ENCODE measurements around the gene UNC79.

Gene UNC79

DNA sequence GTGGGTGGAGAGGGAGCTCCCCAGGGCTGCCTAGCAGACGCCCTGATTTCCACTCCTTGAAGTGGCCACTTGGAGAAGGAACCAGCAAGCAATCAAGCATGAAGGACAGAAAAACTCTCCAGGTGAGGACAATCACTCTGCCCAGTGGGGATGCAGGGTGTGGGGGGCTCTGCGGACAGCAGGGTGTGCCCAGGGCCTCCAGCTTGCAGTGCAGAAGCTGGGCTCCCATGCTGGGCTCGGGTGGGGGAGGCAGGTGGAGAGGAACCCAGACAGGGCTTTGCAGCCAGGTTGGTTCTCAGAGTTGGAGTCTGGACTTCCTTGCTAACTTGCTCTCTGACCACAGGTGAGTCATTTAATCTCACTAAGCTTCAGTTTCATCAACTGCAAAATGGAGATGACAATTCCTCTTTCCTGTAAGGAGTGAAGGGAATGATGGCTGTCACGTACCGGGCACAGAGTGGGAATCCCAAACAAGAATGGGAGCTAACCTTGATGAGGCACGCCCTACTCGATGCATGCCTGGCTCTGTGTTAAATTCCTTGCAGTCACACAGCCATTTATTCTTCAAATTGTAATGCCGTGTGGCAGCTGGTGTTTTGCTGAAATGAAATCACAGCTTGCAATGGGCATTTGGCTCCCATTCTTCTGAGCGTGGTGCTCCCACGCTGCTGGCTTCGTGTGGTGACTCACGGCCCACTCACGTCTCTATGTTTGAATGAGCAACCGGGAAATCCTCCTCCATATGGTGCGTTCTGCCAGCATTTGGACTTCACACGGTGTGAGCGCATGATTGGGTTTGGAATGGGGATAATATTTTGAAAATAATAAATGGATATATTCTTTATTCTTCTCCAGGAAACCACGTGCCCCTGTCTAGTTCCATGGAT, 282.3 kb downstream of the UNC79 start:
- no peak for FAIRE-seq

DNA sequence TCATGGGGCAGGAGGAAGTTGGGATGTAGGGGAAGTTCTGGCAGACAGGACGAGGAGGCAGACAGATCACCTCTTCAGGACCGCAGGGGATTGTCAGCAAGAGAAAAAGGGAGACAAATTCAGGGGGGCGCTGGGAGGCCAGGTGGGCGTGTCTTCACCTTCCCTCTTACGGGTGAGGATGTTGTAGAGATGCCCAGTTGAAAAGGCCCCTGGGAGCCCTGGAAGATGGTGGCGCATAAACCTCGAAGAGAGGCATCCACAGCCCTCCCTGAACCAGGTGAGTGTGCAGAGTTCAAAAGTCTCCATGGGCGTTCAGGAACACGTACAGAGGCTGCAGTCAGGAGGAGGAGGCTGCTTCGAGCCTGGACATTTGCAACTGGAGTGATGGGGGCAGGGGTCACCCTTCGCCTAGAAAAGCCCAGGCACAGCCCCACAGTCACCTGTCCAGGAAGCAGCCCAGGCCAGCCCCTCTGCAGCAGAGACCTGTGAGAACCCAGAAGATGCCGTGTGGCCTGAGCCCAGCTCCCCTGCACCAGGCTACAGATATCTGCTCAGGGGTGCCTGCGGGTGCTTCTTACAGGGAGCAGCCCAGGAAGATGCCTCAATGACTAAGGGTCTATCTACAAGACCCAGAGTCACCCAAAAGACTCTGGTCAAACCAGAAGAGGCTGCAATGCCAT, 283.1 kb downstream of the UNC79 start:
- no peak for FAIRE-seq

DNA sequence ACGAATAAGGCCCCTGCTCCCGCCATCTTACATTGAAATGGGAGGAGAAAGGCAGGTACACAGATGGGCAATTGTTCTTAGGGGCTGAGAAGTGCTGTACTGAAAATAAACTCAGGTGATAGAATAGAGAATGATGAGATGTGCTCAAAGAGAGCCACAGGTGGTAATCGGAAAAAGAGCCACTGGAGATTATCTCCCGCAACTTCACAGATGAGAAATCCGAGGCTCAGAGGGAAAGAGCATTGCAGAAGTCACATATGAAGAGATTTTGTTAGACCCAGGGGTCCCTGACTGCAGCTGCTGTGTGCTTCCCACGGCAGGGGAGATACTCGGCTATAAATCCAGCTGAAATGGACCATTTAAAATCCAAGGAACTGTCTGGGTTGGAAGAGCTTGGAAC, 283.9 kb downstream of the UNC79 start:
- FAIRE-seq, result no peak

DNA sequence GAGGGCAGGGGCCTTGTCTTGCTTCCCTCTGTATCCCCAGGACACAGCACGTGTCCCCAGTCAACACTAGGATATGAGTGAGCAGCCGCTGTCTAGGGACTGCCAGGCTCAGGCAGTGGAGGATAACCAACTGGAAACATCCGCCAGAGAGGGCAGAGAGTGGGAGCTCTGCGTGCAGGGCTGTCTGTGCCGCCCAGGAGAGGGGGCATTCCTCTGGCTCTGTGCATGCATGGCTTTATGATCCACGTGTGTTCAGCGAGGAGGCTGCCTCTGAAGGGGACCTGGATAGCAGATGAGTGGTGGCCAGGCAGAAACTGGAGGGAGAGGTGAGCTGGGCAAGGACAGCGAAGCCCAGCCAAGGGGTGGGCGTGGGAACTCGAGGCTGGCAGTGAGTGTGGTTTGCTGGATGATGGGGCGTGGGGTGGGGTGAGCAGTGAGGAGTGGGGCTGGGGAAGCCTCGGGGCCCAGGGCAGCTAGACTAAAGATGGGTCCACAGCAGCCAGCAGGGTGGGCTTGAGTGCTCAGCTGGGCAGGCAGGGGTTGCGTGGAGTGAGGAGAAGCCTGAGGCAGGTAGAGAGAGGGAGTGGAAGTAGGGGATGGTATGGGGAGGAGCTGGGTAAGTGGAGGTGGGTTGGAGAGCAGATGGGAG, 284.7 kb downstream of the UNC79 start:
- no peak for FAIRE-seq

DNA sequence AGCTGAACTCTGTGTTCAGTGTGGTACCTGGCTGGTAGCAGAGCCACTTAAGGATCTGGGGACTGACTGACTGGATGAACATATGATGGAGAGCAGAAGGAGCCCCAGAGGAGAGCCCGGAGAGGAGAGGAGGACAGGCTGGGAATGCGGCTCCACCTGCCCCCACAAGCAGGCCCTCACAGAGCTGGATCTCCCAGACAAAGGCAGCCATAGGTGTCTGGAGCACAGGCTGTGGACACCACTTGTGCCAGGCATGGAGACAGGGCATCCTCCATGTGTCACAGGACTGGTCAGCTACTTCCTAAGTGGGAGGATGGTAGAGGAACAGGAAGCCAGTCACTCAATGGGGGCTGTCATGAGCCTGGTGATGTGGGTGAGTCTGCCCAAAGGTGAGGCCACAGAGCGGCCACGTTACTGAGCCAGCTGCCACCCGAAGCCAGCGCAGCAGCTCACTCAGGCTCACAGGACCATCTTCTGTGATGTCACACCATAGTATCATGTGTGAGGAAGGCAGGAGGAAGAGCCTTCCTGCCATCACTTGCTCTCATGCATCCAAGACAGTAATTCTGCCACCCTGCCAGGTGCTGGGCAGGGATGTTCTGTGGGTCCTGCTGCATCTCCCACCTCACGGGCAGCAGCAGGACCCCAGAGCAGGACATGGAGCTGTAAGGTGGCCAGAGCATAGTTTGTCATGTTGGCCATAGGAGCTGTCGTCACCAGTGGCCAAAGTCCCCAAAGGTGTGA, 285.4 kb downstream of the UNC79 start:
- FAIRE-seq, result no peak

DNA sequence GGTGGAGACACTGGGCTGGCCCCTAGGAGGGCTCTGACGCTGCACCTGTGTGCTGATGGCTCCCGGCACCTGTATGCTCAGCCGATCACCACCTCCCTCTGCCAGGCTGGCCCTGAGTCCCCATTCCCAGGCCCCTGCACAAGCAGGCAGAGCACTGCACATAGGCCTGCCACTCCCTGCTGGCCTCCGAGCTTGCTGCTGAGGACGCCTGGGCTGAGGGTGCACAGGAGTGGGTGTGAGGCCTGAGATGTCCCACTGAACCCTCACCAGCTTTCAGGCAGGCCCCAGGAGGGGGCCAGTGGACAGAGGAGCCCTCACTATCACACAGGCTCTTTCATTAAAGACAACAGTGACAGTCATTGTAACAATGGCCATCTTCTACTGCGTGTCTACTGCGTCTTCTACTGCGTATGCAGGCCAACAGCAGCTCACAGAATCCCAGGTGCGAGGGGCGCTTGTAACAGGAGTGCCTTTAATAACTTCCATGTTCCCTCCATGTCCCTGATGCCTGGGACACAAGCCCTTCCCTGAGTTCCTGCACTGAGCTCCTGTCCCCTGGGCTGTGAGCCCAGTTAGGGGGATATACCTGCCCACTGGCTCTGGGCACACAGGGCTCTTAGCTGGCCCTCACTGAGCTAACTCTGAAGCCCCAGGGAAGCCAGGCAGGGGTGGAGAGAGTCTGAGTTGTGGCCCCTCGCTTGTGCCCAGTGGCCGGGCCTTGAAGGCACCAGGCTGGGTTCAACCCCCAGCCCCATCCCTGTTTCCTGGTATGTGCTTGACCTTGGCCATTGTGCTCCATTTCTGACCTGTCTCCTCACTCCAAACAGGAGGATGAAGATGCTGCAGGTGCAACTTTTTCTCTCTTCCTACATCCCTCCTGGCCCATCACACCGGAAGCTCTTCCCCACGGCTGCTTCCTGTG, 286.3 kb downstream of the UNC79 start:
- FAIRE-seq, result no peak

DNA sequence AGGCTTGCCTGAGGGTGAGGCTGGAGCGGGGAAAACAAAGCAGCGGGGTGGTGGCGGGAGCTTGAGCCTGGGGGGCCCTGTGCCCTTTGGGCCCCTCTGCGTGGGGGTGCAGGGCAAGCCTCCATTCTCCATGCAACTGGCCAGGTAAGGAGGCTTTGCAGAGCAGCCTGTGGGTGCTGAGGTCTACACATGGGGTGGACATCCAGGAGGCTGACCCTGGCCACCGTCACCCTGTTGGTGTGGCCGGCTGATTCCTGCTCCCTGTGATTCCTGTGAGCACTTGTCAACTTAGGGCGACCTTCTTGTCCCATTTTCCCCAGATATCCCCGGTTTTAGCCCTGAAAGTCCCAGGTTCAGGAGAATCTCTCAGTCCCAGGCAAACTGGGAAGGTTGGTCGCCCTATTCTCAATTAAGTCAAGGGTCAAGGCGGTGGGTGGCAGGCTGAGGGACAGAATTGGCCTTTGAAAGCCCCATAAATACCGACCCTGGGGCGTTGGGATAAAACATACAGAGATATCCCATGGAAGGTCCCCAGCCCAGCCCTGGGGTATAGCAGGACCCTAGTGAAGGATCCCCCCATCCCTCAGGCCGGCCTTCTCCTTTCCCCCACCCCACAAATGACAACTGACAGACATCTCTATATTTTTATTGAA, 287.1 kb downstream of the UNC79 start:
- no peak for FAIRE-seq

DNA sequence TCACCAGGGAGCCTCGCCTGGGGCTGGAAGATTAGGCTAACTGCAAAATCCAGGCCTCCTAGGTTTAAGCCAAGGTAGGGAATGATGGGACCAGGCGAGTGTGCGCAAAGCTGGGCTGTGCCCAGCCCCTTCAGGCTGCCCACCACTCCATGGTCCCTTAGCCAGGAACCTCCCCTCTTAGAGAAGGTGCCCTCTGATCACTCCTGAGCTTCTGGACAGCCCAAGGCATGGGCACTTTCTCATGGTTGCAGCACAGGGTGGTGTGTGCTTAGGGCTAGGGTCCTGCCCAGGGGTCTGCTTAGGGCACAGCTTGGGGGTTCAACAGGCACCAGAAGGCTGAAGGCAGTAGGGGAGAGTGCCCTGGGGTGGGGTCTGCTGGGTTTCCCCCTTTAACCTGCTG, 288.5 kb downstream of the UNC79 start:
- no peak for FAIRE-seq

DNA sequence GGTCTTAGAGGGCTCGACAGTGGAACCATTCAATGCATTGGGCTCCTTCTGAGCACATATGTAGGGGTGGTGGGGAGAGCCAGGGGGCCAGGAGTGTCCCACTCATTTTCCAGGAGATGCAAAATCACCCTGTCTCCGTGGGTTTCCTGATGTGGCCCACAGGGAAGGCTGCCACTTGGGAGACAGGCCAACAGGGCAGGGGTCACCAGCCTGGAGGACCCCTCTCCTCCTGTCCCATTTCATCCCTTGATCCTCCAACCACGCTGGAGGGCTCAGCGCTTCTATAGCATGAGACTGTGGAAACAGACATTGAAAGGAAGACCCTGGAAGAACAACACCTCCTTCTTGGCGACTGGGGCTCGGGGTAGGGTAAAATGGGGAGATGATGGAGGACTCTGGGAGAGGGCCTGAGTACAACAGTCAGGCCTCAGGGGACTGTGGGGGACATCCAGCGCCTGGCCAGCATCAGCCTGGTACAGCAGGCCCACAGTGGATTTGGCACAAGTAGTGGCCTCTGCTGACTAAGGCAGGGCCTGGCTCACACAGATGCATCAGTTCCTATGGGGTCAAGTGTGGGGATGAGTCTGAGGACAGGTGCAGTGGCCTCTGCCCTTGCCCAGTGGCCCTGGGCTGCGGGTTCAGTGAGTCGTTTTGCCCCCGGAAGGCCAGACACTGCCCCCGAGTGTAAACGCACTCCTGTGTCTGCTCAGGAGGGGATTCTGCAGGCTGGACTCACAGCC, 289.5 kb downstream of the UNC79 start:
- FAIRE-seq, result no peak

DNA sequence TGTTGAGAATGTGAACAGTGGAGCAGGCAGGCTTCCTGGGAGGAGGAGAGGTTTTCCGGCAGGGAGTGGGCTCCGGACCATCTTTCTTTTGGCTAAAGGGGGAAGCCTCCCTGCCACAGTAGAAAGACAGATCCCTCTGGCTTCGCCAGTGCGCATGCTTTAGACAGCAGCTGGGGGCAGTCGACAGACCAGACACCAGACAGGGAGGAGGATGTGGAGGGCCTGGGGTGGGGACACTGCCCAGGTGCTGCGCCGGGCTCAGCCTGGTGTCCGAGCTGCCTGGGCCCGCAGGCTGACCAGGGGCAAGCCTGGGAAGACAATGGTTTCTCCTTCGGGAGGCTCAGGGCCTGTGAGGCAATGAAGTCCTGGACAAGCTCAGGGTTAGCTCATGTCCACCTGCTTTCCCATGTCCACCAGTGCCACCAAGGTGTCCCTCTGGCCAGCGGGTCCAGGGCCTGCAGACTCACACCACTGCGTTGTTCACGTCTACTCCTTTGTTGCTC, 290.3 kb downstream of the UNC79 start:
- no peak for FAIRE-seq

DNA sequence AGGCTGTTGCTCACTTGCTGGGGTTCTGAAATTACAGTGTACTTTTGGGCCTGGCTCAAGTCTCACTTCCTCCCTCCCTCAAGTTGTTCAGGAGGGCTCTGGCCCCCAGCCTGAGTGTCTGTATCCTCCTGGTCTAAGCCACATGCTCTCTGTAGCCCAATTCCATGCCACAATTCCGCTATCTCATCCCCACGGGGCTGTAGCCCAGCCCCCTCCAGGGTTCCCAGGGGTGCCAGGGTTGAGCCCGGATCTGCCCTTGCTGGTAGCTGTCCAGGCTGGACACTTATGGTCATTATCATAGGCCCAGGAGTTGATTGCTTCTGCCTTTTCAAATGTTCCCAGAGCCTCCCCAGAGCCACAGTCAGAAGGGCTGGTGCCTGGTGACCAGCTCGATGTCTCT, 292.3 kb downstream of the UNC79 start:
- FAIRE-seq, result no peak

DNA sequence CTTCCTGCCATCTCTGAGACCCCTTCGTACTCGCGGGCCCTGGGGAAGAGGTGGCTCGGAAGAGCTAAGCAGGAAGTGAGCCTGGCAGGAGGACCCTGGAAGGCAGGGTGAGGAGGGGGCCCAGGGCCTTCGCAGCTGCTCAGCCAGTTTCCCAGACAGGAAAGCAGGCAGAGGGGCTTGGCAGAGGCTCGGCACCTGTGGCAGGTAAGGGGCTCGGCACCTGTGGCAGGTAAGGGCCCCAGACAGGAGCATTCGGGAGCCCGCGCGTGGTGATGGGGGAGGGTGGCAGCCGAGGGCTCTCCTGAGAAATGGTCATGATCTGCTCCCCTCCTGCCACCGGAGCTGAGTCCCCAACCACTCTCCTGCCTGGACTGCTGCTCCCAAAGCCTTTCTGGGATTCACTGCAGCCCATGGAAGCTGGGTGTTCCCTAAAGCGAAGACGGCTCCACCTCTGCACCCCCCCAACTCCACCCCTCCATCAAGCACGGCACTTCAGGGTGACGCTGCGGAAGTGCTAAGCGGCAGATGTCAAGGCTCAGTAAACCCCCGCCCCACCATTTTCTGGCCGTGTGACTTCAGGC, 294.4 kb downstream of the UNC79 start:
- no peak for FAIRE-seq

DNA sequence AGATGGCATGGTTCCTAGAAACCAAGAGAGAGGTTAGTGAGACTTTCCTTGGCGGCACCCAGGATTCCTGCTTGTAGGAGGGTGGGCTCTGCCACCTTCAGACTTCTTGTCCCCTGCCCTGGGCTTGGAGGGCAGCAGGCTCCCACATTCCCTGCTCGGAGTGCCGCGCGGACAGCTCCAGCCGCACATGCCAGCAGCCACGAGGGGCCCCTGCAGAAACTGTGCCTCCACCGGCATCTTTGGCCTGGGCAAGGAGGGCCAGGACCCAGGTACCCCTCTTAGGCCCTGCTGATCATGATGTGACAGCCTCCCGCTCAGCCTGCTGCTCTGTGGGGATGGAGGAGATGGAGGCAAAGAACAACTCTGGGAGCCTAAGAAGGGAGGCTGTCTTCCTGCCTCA, 295.3 kb downstream of the UNC79 start:
- no peak for FAIRE-seq

DNA sequence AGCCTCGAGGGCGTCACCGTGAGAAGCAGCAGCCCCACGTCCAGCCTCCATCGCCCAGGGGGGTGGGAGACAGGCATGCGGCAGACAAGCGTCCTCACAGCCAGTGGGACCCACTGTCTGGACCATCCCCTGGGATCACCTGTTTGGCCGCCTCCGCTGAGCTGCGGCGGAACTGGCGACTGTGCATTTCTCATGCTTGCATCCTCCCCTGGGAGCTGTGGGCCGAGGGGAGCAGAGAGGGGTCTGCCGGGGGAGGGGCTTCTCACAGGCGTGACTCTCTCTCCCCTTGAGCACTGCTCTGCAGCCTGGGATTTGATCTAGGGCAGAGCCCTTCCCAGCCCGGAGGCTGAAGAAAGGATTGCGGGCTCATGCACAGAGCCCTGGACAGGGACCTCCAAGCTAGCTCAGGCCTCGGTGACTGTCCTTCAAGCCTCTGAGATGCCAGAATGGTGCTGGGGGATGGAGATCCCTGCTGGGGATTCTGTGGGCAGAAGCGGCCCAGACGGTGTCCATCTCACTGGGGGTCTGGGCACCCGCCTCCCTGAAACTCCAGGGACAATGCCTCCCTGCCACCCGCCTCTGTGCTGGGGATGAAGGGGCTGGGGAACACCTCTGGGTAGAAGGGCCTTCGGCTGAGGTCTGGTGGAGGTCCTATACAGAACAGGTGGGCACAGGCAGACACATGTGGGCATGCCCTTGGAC, 296.5 kb downstream of the UNC79 start:
- FAIRE-seq, result no peak

DNA sequence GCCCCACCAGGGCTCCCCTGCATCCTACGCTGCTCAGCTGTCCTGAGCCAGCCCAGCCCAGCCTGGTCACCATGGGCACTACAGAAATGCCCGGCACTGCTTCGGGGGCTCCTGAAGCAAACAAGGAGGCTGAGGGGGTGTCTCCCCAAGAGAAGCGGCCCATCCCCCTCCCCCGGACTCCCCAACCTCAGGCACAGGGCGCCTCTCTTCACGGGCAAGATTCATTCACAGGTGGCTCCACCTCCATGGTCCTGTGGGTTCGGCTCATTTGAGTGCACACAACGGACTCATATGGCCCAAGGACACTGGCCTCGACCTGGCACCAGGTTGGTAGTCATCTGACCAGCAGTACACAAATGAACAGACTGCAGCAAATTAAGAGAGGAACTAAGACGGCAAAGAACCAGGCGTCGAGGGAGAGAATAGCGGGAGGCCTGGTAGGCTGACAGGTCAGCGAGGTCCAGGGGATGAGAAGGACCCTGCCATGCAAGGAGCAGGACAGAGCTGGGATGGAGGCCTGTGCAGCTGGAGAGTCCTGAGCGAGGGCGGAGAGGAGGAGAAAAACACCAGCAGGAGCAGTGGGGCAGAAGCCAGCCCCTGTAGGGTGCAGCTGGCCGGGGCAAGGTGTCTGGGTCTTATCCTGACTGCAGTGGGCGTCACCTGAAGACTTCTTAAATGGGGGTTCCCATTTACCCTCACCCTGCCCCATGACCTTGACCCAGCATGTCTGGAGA, 297.3 kb downstream of the UNC79 start:
- FAIRE-seq, result no peak

DNA sequence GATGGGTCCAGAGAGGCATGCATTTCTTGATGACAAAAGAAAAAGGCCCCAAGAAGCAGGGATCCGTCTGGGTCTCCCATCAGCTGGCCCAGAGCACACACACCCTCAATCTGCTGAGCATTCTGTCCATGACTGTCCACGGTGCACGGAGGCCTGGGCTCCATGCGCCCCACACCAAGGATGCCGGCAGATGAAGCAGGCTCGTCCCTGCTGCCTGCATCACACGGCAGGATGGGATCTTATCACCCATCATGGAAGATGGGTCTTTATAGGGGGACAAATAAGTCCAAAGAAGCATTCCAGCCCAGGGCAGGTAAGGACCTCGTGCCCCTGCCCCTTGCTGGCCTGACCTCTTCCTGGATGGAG, 297.9 kb downstream of the UNC79 start:
- no peak for FAIRE-seq

DNA sequence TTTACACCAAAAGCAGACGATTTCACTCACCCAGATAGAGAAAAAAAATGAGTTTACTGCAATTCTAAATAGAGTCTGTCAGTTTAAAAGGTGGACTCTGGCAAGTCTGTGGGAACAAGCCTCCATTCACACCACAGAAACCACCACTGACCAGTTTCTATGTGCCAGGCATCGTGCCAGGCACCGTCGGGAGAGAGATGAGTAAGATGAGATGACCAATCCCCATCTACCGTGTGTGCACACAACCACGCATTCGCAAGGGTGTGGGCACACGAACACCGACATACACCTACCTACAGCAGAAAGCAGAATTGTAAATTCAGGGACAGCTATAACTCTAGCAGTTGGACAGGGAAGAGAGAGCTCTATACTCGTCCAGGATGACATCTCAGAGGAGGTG, 299.3 kb downstream of the UNC79 start:
- FAIRE-seq, result no peak

DNA sequence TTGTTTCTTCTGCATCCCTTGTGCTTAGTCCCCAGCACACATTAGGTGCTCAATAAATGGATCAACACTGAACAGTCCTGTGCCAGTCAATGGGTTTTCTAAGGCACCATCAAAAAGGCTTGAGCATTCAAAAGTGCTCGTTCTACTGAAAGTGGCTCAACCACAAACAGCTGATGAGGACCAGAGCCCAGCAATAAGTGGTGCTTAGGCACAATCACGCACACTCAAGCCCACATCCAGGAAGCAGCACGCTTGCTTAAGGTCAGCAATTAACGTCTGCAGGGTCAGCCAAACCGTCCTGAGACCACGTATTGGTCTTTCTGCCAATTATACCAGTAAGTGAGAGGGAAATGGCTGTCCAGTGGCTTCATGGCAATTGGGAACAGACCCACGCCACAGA, 301.0 kb downstream of the UNC79 start:
- FAIRE-seq, result no peak

DNA sequence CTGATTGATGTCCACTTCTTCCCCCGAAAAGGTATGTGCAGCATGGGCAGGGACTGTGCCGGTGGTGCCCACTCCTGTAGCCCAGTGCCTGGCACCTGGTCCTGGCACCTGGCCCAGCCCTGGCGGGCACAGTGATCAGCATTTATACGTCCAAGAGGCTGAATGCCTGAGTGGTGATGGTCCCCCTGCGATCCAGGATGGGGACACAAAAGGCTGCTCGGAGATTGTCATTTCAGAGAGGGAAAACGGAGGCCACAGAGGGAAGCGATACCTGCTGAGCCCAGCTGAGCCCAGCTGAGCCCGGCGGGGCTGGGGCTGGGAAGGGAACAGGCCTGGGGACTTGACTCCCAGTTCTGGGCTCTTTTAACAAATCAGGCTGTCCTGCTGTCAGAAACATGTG, 301.8 kb downstream of the UNC79 start:
- no peak for FAIRE-seq
